Stimulated activated naive B cell treated with anti-CD40 and anti-IgM and Interleukin-4, amounts not matched to agents 10 μg/mL and 1 μg/mL and 100 μg/mL, for 72 hours (primary cell): ENCODE measurements around the gene ABHD12.
"Not testable (repeated sequence)": the region's sequence is repeated elsewhere in the genome, so short reads cannot be mapped to it uniquely, and the experiment has no call there.

ENCODE experiments used
- ATAC-seq, 2 donors: fragments of 150-1000 bp; cut with Tn5 transposase; replicated peaks; 2 replicates each; pipeline ENCODE4 v1.10.0; 2021; ENCODE audit warnings: moderate library complexity in 1 of 2
- DNase-seq: peaks from one replicate; pipeline ENCODE4 v3.0.0; 2021
- H3K27ac Mint-ChIP-seq: one replicate; pipeline ENCODE4 v1.8.0; 2022; ENCODE audit warnings: mild to moderate bottlenecking, mixed read lengths
- H3K27me3 Mint-ChIP-seq, 2 donors: one replicate each; pipeline ENCODE4 v1.8.0; 2022; ENCODE audit warnings: mixed read lengths in 2 of 2
- H3K36me3 Mint-ChIP-seq, 2 donors: one replicate each; pipeline ENCODE4 v1.8.0; 2022; ENCODE audit warnings: mixed read lengths in 2 of 2, mild to moderate bottlenecking in 1 of 2
- H3K4me1 Mint-ChIP-seq, 2 donors: one replicate each; pipeline ENCODE4 v1.8.0; 2022; ENCODE audit warnings: mixed read lengths in 2 of 2, mild to moderate bottlenecking in 1 of 2
- H3K4me3 Mint-ChIP-seq, 2 donors: one replicate each; pipeline ENCODE4 v1.8.0; 2022; ENCODE audit warnings: mild to moderate bottlenecking in 2 of 2, mixed read lengths in 2 of 2, moderate library complexity in 1 of 2
- H3K9me3 Mint-ChIP-seq, 2 donors: one replicate each; pipeline ENCODE4 v1.8.0; 2022; ENCODE audit warnings: mixed read lengths in 2 of 2, mild to moderate bottlenecking in 1 of 2

ABHD12 gene

DNA sequence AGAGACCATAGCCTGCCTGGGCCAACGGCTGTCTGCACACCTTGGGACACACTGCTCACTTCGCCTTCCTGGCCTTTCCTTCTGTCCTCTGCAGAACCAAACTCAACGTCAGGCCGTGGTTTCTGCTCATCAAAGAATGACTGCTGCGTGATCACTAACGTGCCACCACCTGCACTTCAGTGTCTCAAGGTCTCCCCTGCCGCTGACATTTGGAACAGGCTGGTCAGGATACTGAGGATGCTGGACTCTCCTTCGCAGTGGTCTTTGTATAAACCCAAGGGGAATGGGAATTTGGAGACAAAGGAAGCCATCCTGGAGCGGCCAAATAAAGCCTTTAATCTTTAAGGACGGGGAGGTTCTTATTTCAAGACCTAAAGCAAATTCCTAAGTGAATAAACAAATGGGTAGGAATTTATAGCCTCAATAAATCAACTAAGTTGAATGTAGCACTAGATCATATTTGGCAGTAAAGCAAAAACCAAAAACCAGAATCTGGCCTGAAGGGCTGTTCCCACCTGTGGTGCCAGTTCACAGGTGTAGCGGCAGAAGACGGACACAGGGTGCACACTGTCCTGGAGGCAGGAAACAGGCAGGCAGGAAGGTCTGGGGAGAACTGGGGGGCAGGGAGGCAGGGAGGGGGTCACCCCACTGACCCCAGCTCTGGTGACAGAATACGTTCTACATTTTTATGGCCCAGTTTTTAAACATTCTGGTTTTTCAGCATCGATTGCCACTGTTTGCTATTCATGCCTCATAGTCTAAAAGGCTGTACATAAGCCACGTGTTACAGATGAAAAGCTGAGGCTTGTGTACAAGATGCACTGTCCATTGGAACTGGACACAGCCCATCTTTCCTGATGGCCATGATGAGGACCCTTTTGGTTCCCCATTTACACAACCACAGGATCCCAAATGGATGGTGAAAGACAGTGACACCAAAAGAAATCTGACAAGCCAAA is 36.6 kb downstream of the ABHD12 start:
- no peak overlapping the region for H3K4me3 Mint-ChIP-seq
- H3K9me3 Mint-ChIP-seq = peaks cover 0 to 6% of the 10 kb centered on the region in 2 donors
- ATAC-seq = no peak
- H3K27me3 Mint-ChIP-seq = no peaks in the 10 kb centered on the region
- peak overlapping the region; percentile 31 for H3K27ac Mint-ChIP-seq
- H3K4me1 Mint-ChIP-seq = peaks cover 32 to 39% of the 10 kb centered on the region in 2 donors
- no peak for DNase-seq
- H3K36me3 Mint-ChIP-seq = peaks cover 20 to 27% of the 10 kb centered on the region in 2 donors

DNA sequence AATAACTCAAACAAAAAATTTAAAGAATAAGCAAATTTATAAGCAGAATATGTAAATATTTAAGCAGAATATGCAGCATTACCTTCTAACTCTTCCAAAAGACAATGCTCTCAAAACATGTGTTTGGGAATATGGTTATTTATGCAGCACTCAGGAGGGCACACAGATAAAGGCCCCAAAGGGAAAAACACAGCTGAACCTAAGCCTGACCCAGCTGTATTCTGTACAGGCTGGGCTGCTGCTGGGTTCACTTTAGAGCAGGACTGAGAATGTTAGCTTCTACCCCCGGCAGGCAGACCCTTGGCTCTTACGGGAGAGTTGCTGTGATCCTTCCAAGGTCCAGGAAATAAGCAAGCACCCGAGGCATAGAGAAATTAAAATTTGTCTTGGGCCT is 37.3 kb downstream of the ABHD12 start:
- Mint-ChIP-seq H3K36me3 (peaks cover 20 to 27% of the 10 kb centered on the region in 2 donors), H3K27me3 (no peaks in the 10 kb centered on the region), H3K27ac (no peak overlapping the region), H3K9me3 (peaks cover 0 to 6% of the 10 kb centered on the region in 2 donors), H3K4me3 (no peak overlapping the region), H3K4me1 (peaks cover 29 to 38% of the 10 kb centered on the region in 2 donors)
- ATAC-seq (no peak), DNase-seq (no peak)

DNA sequence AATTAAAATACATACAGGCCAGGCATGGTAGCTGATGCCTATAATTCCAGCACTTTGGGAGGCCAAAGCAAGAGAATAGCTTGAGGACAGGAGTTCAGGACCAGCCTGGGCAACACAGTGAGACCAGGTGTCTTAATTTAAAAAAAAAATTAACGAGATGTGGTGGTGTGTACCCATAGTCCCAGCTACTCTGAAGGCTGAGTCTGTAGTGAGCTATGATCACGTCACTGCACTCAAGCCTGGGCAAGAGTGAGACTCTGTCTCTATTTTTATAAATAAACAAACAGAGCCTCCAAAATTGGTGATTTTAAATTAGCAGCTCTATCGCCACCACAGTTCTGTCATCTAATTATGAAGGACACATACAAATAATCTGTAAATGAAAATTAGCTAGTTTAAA is 37.9 kb downstream of the ABHD12 start:
- ATAC-seq (no peak), DNase-seq (no peak)
- Mint-ChIP-seq H3K4me1 (peaks cover 28 to 31% of the 10 kb centered on the region in 2 donors), H3K27ac (no peak overlapping the region), H3K27me3 (no peaks in the 10 kb centered on the region), H3K4me3 (no peak overlapping the region), H3K36me3 (peaks cover 23 to 27% of the 10 kb centered on the region in 2 donors), H3K9me3 (peaks cover 0 to 6% of the 10 kb centered on the region in 2 donors)

DNA sequence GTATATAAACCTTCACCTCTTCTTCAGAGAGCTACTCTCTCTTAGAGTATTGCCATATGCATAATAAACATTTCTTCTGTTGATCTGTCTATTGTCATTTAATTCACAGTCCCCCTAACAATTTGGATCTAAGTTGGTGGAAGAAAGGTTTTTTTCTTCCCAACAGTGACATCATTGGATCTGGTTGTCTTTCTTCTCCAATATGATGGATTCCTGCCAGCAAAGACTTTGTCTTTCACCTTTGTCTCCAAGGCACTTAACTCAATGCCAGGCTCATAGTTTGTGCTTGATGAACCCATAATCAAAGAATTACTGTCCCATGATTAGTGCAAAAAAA is 39.6 kb downstream of the ABHD12 start:
- peaks cover 24 to 27% of the 10 kb centered on the region in 2 donors for H3K36me3 Mint-ChIP-seq

DNA sequence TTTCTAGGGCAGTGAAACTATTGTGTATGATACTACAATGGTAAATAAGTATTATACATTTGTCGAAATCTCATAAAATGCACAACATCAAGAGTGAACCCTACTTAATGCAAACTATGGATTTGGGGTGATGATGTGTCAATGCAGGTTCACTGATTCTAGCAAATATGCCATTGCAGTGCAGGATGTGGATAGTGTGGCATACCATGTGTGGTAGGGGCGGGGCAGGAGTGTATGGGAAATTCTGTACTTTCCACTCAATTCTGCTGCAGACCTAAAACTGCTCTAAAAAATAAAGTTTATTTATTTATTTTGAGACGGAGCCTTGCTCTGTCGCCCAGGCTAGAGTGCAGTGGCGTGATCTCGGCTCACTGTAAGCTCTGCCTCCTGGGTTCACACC is 44.3 kb downstream of the ABHD12 start:
- H3K36me3 Mint-ChIP-seq = peaks cover 19 to 21% of the 10 kb centered on the region in 2 donors
- no peak overlapping the region for H3K4me3 Mint-ChIP-seq
- H3K27ac Mint-ChIP-seq = no peak overlapping the region
- H3K9me3 Mint-ChIP-seq = peaks cover 0 to 5% of the 10 kb centered on the region in 2 donors
- no peak for DNase-seq
- no peaks in the 10 kb centered on the region for H3K27me3 Mint-ChIP-seq
- no peak for ATAC-seq
- peaks cover 6 to 25% of the 10 kb centered on the region in 2 donors for H3K4me1 Mint-ChIP-seq

More for the DNA sequence above, 39.6 kb downstream of the ABHD12 start:
- H3K4me3 Mint-ChIP-seq = no peak overlapping the region
- peaks cover 13 to 15% of the 10 kb centered on the region in 2 donors for H3K4me1 Mint-ChIP-seq
- H3K27ac Mint-ChIP-seq = no peak overlapping the region
- no peak for DNase-seq
- H3K27me3 Mint-ChIP-seq = no peaks in the 10 kb centered on the region
- no peak for ATAC-seq
- peaks cover 0 to 6% of the 10 kb centered on the region in 2 donors for H3K9me3 Mint-ChIP-seq

DNA sequence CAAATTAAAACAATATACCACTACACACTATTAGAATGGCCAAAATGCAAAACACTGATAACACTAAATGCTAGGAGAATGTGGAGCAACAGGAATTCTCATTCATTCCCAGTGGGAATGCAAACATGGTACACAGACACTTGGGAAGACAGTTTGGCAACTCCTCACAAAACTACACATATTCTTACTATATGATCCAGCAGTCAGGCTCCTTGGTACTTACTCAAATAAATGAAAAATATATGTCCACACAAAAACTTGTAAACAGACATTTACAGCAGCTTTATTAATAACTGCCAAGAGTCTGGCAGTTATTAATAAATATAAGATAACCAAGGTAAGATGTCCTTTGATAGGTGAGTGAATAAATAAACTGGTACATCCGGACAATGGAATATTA is 44.9 kb downstream of the ABHD12 start:
- H3K4me3 Mint-ChIP-seq = no peak overlapping the region
- no peaks in the 10 kb centered on the region for H3K27me3 Mint-ChIP-seq
- peaks cover 6 to 29% of the 10 kb centered on the region in 2 donors for H3K4me1 Mint-ChIP-seq
- peaks cover 0 to 5% of the 10 kb centered on the region in 2 donors for H3K9me3 Mint-ChIP-seq
- DNase-seq (no peak), ATAC-seq (no peak)
- H3K36me3 Mint-ChIP-seq = peaks cover 18 to 19% of the 10 kb centered on the region in 2 donors
- no peak overlapping the region for H3K27ac Mint-ChIP-seq

DNA sequence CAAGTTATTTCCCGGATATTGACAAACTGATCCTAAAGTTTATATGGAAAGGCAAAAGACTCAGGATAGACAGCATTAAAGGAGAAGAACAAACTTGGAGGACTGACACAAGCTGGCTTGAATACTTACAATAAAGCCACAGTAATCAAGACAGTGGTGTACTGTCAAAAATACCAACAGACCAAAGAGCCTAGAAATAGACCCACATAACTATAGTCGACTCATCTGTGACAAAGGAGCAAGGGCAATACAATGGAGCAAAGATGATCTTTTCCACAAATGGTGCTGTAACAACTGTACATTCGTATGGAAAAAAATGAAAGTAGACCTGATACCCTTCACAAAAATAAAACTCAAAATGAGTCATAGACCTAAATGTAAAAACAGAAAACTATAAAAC is 46.0 kb downstream of the ABHD12 start:
- Mint-ChIP-seq H3K27ac (no peak overlapping the region), H3K4me1 (peaks cover 8 to 29% of the 10 kb centered on the region in 2 donors), H3K9me3 (peaks cover 0 to 2% of the 10 kb centered on the region in 2 donors), H3K36me3 (peaks cover 10 to 11% of the 10 kb centered on the region in 2 donors), H3K4me3 (no peak overlapping the region), H3K27me3 (no peaks in the 10 kb centered on the region)
- no peak for DNase-seq
- ATAC-seq = no peak

DNA sequence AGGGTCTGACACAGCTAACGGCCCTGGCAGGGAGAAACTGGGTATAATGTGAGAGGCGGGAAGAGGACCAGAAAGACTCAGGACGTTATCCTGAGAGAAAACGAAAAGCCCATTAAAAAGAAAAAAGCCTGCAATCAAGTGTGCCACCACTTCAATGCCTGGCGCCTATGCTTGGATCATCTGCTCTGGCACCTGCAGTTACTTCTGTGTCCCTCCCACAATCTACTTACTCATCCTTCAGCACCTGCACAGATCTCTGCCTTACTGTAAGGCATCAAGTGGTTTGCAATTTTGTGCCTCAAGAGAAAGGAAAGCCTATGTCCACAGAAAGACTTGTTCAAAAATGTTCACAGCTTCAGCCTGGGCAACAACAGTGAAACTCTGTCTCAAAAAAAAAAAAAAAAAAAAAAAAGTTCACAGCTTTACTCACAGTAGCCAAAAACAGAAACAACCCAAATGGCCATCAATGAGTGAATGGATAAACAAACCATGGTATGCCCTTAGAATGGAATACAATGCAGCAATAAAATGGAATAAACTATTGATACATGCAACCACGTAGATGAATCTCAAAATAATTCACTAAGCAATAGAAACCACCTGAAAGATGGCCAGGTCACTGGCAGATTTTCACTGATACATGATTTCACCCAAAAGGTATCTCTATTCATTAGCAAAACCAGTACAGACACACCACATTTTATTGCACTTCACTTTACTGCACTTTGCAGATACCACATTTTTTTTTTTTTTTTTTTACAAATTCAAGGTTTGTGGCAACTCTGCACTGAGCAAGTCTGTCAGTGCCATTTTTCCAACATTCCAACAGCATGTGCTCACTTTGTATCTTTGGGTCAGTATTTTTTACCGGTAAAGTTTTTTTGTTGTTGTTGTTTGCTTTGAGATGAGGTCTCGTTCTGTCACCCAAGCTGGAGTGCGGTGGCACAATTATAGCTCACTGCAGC is 48.6 kb downstream of the ABHD12 start:
- DNase-seq (no peak), ATAC-seq (no peak)
- Mint-ChIP-seq H3K4me3 (no peak overlapping the region), H3K4me1 (peaks cover 10 to 29% of the 10 kb centered on the region in 2 donors), H3K27ac (no peak overlapping the region), H3K9me3 (peaks cover 0 to 2% of the 10 kb centered on the region in 2 donors), H3K36me3 (peaks cover 15 to 23% of the 10 kb centered on the region in 2 donors), H3K27me3 (no peaks in the 10 kb centered on the region)

DNA sequence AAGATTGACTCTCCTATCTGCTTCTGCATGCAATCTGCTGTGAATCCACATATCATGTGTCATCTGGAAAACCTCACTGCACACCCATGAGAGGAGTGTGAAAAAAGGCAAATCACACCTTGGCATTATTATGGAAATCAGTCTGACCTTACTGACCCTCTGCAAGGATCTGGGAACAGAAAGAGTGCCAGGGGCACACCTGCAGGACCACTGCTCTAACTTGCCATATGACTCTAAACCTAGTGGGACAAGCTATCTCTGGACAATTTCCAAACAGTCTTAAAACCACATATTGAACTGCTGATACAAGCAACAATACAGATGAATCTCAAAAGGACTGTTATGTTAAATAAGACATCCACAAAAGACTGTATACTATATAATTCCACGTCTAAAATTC is 50.3 kb downstream of the ABHD12 start:
- Mint-ChIP-seq H3K36me3 (peaks cover 15 to 23% of the 10 kb centered on the region in 2 donors), H3K27me3 (no peaks in the 10 kb centered on the region), H3K27ac (no peak overlapping the region), H3K4me3 (no peak overlapping the region), H3K4me1 (peaks cover 10 to 29% of the 10 kb centered on the region in 2 donors), H3K9me3 (peaks cover 0 to 2% of the 10 kb centered on the region in 2 donors)
- DNase-seq (no peak), ATAC-seq (no peak)

DNA sequence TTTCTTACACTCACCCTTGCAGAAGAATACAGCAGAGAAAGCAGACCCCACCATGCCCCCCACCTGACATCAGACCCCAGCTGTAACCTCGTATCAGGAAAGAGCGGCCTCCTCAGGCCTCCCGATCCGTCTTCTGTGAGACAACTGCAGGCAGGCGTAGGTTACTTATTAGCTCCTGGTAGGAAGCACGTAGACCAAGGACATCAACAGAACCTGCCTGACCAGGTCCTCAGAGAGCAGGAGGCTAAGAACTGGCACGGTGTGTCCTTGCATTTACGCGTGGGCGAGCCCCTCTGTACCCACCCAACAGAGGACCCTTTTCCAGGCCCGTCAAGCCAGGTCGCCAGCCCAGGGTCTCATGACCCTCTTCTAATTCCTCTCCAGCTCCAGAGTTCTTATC is 51.0 kb downstream of the ABHD12 start:
- no peak for ATAC-seq
- Mint-ChIP-seq H3K4me1 (peaks cover 8 to 26% of the 10 kb centered on the region in 2 donors), H3K9me3 (peaks cover 0 to under 1% of the 10 kb centered on the region in 2 donors), H3K27ac (no peak overlapping the region), H3K4me3 (no peak overlapping the region), H3K27me3 (no peaks in the 10 kb centered on the region), H3K36me3 (peaks cover 14 to 20% of the 10 kb centered on the region in 2 donors)
- no peak for DNase-seq

DNA sequence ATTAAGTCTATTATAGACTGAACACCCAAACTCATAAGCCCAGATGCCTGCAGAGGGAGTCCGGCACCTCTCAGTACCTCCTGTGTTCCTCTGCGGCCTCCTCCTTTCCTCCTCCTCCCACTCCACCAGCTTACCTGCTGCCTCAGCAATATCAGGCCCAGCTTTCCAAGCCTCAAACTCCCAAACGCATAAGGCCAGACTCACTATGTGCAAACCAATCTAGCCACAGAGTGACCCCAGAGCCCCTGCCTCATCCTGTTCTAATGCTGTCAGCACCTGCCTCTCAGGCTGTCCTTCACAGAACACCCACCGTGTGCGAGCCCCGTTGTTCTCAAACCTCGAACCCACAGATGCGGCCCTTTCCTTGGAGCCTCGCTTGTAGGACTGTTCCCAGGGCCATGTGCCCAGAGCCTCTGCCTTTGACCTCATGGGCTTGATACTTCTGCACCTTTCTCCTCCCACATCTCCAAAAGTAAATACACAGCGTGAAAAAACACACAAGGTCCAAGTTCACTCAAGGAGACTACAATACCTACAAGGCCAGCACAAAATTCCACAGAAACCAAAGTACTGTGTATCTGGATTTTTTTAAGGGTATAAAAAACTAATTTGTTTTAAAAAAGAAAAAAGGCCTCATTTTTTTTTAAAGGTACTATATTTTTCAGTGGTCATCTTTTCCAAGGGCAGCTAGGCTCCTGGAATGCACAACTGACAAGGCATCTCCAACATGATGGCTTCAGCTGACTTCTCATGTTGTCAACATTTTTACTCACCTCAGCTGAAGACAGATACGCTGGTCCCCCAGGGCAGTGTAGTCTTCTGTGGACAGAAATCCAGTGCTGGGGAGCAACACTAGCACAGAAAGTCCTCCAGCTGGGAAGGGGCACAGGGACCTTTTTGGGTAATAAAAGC is 52.3 kb downstream of the ABHD12 start:
- H3K27me3 Mint-ChIP-seq = no peaks in the 10 kb centered on the region
- peaks cover 0 to 2% of the 10 kb centered on the region in 2 donors for H3K9me3 Mint-ChIP-seq
- H3K36me3 Mint-ChIP-seq = peaks cover 12 to 20% of the 10 kb centered on the region in 2 donors
- H3K27ac Mint-ChIP-seq = no peak overlapping the region
- ATAC-seq (no peak), DNase-seq (no peak)
- H3K4me1 Mint-ChIP-seq = peaks cover 4 to 16% of the 10 kb centered on the region in 2 donors
- H3K4me3 Mint-ChIP-seq = no peak overlapping the region

DNA sequence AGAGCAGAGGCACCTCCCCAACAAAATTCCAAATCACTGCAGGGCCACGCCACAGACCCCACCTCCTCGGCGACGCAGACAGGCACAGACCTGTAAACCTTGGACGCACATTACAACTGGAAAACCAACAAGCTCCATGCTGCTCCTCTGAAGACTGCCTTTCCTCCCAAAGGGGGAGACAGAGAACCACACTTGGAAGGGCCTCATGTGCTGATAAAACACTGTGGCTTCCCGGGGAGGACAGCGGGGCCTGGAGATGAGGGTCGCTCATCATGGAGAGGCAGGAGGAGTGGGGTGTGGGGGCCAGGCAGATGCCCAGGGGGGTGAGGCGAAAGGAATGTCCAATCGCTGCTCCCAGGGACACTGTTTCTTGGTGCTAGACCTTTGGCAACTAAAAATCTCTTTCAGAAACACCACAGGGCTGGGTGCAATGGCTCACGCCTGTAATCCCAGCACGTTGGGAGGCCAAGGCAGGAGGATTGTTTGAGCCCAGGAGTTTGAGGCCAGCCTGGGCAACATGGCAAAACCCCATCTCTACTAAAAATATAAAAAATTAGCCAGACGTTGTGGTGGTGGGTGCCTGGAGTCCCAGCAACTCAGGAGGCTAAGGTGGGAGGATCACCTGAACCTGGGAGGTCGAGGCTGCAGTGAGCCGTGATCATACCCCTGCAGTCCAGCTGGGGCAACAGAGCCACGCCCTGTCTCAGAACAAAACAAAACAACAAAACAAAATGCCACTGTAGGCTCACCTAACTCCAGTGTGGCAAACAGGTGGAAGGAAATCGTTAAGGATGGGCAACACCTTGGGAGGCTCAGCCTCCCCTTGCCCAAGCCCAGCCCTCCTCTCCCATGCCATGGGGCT is 53.8 kb downstream of the ABHD12 start:
- Mint-ChIP-seq H3K27ac (peak overlapping the region; percentile 28), H3K27me3 (no peaks in the 10 kb centered on the region), H3K4me3 (no peak overlapping the region), H3K36me3 (peaks cover 12 to 20% of the 10 kb centered on the region in 2 donors), H3K4me1 (peaks cover 4 to 8% of the 10 kb centered on the region in 2 donors), H3K9me3 (peaks cover 0 to 2% of the 10 kb centered on the region in 2 donors)
- ATAC-seq (no peak), DNase-seq (no peak)

DNA sequence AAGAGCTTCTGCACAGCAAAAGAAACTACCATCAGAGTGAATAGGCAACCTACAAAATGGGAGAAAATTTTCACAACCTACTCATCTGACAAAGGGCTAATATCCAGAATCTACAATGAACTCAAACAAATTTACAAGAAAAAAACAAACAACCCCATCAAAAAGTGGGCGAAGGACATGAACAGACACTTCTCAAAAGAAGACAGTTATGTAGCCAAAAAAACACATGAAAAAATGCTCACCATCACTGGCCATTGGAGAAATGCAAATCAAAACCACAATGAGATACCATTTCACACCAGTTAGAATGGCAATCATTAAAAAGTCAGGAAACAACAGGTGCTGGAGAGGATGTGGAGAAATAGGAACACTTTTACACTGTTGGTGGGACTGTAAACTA is 55.7 kb downstream of the ABHD12 start:
- H3K27ac Mint-ChIP-seq, H3K27me3 Mint-ChIP-seq: not testable (repeated sequence)
- H3K4me1 Mint-ChIP-seq = peaks cover 2 to 11% of the 10 kb centered on the region in 2 donors

More for the DNA sequence above, 55.7 kb downstream of the ABHD12 start:
- peaks cover 13 to 30% of the 10 kb centered on the region in 2 donors for H3K36me3 Mint-ChIP-seq
- not testable (repeated sequence) for H3K4me3 Mint-ChIP-seq, ATAC-seq, DNase-seq, H3K9me3 Mint-ChIP-seq
